OCI-LY7 (cell line): ENCODE results near the gene C1QTNF2. TPM values are rescaled to one million over a fixed set of nuclear protein-coding genes. Genes with fewer than 3 reads are reported as not detected.

ENCODE experiments used
- BruUV-seq: library from RNA; stranded (reverse); fragments of 400-500 nt; replicated peaks from 2 replicates; lab custom pipeline; 2021; lab: Mats Ljungman, UMichigan
- CTCF ChIA-PET: fragments of 300-600 bp; sonication (Branson Sonifier 250); formaldehyde crosslinking; loops from one replicate; lab custom pipeline; 2022; ENCODE audit warnings: antibody characterized with exemption; ENCODE audit not compliant: unreplicated experiment; lab: Charles Lee
- POLR2A ChIA-PET: fragments of 300-600 bp; sonication (Branson Sonifier 250); formaldehyde crosslinking; loops from one replicate; lab custom pipeline; 2022; ENCODE audit warnings: antibody characterized with exemption; lab: Charles Lee
- DNase-seq: peaks from one replicate; pipeline ENCODE4 v3.0.0-alpha.2; 2015; ENCODE audit warnings: low spot score
- H2AFZ ChIP-seq: fragments of 200-600 bp; sonication (generic), shearing (Covaris generic); 2 replicates; pipeline ENCODE4 v1.6.1; 2014; ENCODE audit warnings: mild to moderate bottlenecking, antibody characterized with exemption, low read length, moderate library complexity
- H3K27ac ChIP-seq: fragments of 200-600 bp; sonication (generic); 2 replicates; pipeline ENCODE4 v1.5.1; 2014; ENCODE audit warnings: mixed run types, low read depth, mild to moderate bottlenecking, moderate library complexity, low read length, inconsistent platforms; ENCODE audit not compliant: poor library complexity, severe bottlenecking
- H3K36me3 ChIP-seq: fragments of 200-600 bp; sonication (generic); 2 replicates; pipeline ENCODE4 v1.6.1; 2014; ENCODE audit warnings: mild to moderate bottlenecking, antibody characterized with exemption, low read length, moderate library complexity, mixed read lengths; ENCODE audit not compliant: insufficient read depth
- H3K4me1 ChIP-seq: fragments of 200-600 bp; sonication (generic); 2 replicates; pipeline ENCODE4 v1.5.1; 2014; ENCODE audit warnings: mild to moderate bottlenecking, low read length; ENCODE audit not compliant: insufficient read depth, poor library complexity, severe bottlenecking
- H3K4me2 ChIP-seq: fragments of 200-600 bp; sonication (generic); 2 replicates; pipeline ENCODE4 v1.6.1; 2014; ENCODE audit warnings: mild to moderate bottlenecking, low read length
- H3K4me3 ChIP-seq: fragments of 200-600 bp; sonication (generic); 2 replicates; pipeline ENCODE4 v1.5.1; 2014; ENCODE audit warnings: mild to moderate bottlenecking, low read depth, low read length; ENCODE audit not compliant: poor library complexity, severe bottlenecking
- H3K79me2 ChIP-seq: fragments of 200-600 bp; sonication (generic); 2 replicates; pipeline ENCODE4 v1.6.1; 2016; ENCODE audit warnings: low read depth, mild to moderate bottlenecking, low read length, moderate library complexity, mixed read lengths; ENCODE audit not compliant: insufficient read depth
- H3K9me2 ChIP-seq: fragments of 200-600 bp; sonication (generic); 2 replicates; pipeline ENCODE4 v1.6.1; 2016; ENCODE audit warnings: mild to moderate bottlenecking, low read length, mixed read lengths; ENCODE audit not compliant: insufficient read depth
- H3K9me3 ChIP-seq: fragments of 200-600 bp; sonication (generic); 2 replicates; pipeline ENCODE4 v1.6.1; 2014; ENCODE audit warnings: mild to moderate bottlenecking, mixed run types, low read length, mixed read lengths
- H4K20me1 ChIP-seq: fragments of 200-600 bp; sonication (generic); 2 replicates; pipeline ENCODE4 v1.6.1; 2014; ENCODE audit warnings: mild to moderate bottlenecking, antibody characterized with exemption, low read length, moderate library complexity, mixed read lengths; ENCODE audit not compliant: insufficient read depth
- EZH2phosphoT487 ChIP-seq: fragments of 200-600 bp; sonication (generic); IDR thresholded peaks from 2 replicates; pipeline ENCODE4 v1.6.1; 2018; ENCODE audit warnings: low read depth, borderline replicate concordance, mild to moderate bottlenecking, mixed run types, antibody characterized with exemption, low read length, moderate library complexity, mixed read lengths
- intact Hi-C: fragments of 100-400 bp; cut with micrococcal nuclease; formaldehyde crosslinking; loops from one replicate; pipeline ENCODE4 v1.10.0; 2022; ENCODE audit not compliant: unreplicated experiment
- total RNA-seq, 2 experiments: library from RNA; depleted of rRNA in 1 of 2; stranded (reverse); fragments of >200 nt in 1 of 2; shearing (Covaris generic) in 1 of 2; gene quantifications; 2 replicates each; pipeline ENCODE4 v1.2.3, GENCODE V29; 2014 to 2022
- TF ChIP-seq, protein P1 (sequence below): fragments of 200-600 bp; sonication (generic); conservative IDR thresholded peaks from 2 replicates; pipeline ENCODE4 v1.5.1; 2014; ENCODE audit warnings: mild to moderate bottlenecking, antibody characterized with exemption, low read length, moderate library complexity, mixed read lengths

The C1QTNF2 gene
- total RNA-seq, 2 experiments from 2014 or later: not detected

DNA sequence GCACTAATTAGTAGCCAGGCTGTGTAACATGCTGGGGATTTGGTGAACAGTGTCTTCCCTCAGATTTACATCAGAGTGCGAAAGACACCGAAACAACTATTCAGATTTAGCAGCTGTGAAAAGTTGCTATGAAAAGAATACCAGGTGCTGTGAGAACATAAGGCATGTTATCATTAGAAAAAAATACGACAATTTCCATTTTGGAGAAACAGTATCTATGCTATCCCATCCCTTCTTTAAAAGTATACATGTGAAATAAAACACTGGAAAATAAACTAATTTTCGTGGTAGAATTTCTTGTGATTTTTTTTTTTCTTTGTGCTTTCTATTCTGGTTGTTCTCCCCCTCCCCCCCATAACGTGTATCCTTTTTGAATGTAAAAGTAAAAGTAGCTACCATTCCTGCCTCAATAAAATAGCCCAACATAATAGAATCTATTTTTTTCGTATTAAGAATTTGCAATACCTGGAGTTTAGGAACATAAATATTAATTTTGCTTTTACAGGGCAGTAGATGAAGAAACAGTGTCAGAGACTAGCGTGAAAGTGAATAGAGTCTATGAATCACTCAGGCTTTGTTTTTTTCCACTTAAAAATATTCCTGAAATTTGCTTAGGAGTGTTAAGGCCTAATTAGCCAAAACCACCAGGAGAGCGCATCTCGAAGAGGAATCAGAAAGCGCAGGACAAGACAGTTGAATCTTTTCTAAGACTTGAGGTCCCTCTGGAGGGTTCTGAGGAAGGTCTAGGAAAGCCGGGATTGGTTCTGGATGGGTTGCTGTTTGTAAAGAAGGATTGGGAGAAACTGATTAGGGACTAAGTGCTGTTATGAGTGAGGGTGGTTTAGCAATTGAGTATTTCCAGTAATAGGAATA is 49.3 kb upstream of the C1QTNF2 start:
- DNase-seq: no peak
- BruUV-seq: no TSS peak
- Histone ChIP-seq H3K27ac (peak overlapping the region; percentile 98), H3K36me3 (peaks cover 30% of the 10 kb centered on the region), H2AFZ (peak overlapping the region; percentile 91), H3K4me2 (peak overlapping the region; percentile 99), H3K9me3 (no peaks in the 10 kb centered on the region), H3K4me3 (peak overlapping the region; percentile 88), H3K9me2 (no peaks in the 10 kb centered on the region), H4K20me1 (peaks cover 25% of the 10 kb centered on the region), H3K4me1 (peaks cover 43% of the 10 kb centered on the region), H3K79me2 (peaks cover 73% of the 10 kb centered on the region)
- intact Hi-C loops: loop anchor here (2.0 to 10.0 kb wide), 2 partner anchors 21 to 715 kb away; no protein-coding TSS in a partner anchor
- TF ChIP-seq EZH2phosphoT487: no peak
- TF ChIP-seq, protein P1, sequence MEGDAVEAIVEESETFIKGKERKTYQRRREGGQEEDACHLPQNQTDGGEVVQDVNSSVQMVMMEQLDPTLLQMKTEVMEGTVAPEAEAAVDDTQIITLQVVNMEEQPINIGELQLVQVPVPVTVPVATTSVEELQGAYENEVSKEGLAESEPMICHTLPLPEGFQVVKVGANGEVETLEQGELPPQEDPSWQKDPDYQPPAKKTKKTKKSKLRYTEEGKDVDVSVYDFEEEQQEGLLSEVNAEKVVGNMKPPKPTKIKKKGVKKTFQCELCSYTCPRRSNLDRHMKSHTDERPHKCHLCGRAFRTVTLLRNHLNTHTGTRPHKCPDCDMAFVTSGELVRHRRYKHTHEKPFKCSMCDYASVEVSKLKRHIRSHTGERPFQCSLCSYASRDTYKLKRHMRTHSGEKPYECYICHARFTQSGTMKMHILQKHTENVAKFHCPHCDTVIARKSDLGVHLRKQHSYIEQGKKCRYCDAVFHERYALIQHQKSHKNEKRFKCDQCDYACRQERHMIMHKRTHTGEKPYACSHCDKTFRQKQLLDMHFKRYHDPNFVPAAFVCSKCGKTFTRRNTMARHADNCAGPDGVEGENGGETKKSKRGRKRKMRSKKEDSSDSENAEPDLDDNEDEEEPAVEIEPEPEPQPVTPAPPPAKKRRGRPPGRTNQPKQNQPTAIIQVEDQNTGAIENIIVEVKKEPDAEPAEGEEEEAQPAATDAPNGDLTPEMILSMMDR: no peak
- ChIA-PET POLR2A (interaction anchor here (0.5 to 3.0 kb wide), 26 partner anchors 8 to 1051 kb away, joined by 3 to 26 read pairs (median 4); partner anchors contain the start of gene FAM200C), CTCF (no interaction called here)

DNA sequence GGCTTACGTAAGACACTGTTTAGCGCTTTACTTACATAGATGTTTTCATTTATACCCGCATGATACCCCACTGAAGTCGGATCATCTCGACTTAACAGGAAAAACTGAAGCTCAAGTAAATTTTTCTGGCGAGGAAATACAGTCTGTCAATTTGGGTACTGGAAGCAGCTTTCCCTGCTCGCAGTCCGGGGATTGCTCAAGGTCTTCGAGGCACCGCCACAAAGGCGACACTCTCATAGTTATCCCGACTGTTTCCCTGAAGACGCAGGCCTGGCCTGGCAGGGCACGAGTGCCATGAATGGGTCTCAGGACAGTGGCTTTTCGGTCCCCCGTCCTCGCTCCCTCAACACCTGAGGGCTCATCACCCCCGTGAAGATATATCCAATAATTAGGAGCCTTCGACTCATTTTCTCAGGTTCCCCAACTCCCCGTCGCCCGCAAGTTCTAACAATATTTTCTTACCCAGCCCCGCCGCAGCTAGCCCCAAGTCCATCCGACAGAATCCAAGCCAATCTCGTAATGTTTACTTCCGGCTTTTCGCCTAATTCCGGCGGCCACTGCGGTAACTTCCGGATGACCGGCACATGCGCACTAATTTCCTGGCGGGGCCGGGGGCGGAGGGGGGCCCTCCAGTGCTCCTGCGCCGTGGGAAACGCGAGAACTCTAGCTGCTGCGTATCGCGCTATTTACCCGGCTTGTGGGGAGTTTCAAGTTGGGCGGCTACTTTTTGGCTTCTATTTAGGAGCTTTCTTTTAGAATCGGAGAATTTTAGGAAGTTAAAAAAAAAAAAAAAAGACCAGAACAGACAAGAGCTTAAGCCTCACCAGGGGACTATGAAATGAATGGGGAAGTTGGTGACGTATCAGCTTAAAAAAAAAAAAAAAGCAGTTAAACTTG is 48.4 kb upstream of the C1QTNF2 start, which contains the start of gene SLU7:
Gene SLU7, minus strand, starts transcription at position 521 of the 897 bp plus-strand sequence. CDS start 3,787 bp downstream, outside the sequence.
- Histone ChIP-seq H3K4me3 (peak within 1 kb of the TSS; percentile 88), H2AFZ (peak within 1 kb of the TSS; percentile 91; the same call in 1 of the 2 replicates), H3K9me2 (no peaks in the 10 kb centered on the region), H3K79me2 (peaks cover 64% of the 10 kb centered on the region), H3K36me3 (peaks cover 28% of the 10 kb centered on the region), H3K27ac (peak within 1 kb of the TSS; percentile 98), H3K4me1 (peaks cover 34% of the 10 kb centered on the region), H4K20me1 (peaks cover 17% of the 10 kb centered on the region), H3K9me3 (no peaks in the 10 kb centered on the region), H3K4me2 (peak within 1 kb of the TSS; percentile 99)
- ChIA-PET CTCF (no interaction called here), POLR2A (interaction anchor here (0.5 to 3.0 kb wide), 28 partner anchors 8 to 1405 kb away, joined by 3 to 26 read pairs (median 4); partner anchors contain the start of gene FAM200C)
- intact Hi-C loops: loop anchor here (2.0 kb wide), 1 partner anchor 20 kb away; no protein-coding TSS in a partner anchor
- TF ChIP-seq, protein P1: no peak
- no peak for TF ChIP-seq EZH2phosphoT487
- TSS peak; percentile 89 for BruUV-seq
- peak; percentile 95 for DNase-seq
